Measurements from ENCODE around the gene KIAA1755.

Gene KIAA1755

DNA sequence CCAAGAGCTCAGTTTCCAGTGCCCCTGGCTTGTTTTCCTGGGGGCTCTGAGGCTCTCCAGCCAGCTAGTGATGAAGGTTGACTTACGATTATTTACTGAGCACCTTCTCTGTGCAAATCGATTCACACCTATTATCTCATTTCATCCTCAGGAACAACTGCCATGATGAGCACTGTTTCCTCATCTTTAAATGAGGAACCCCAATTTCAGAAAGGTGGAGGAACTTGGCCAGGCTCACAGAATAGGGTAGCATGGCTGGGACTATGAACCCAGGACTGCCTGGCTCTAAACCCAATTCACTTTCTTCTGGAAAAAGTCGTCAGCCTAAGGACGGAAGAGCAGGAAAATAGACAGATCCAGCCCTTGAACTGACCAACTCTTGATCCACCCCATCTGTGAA, 39.9 kb upstream of the KIAA1755 start:
- no peak for TF ChIP-seq EZH2phosphoT487 (conservative IDR thresholded peaks at IDR 0.05; ENCODE audit: low read length)
- no peak for TF ChIP-seq CTCF (IDR thresholded peaks at IDR 0.05; ENCODE audit: insufficient read depth, low read length, poor library complexity, severe bottlenecking)
- Histone ChIP-seq H2AFZ (ENCODE audit: low read depth, low read length, severe bottlenecking) (no peak overlapping the region), H3K4me2 (ENCODE audit: low read depth, low read length, poor library complexity, severe bottlenecking) (no peak overlapping the region)

GRCh38 chr20:38299963-38300362, 39.4 kb upstream of the KIAA1755 start:
- no peak overlapping the region for H2AFZ ChIP-seq (ENCODE audit: low read depth, low read length, severe bottlenecking)
- TF ChIP-seq EZH2phosphoT487 (conservative IDR thresholded peaks at IDR 0.05; ENCODE audit: low read length) (no peak), CTCF (IDR thresholded peaks at IDR 0.05; ENCODE audit: insufficient read depth, low read length, poor library complexity, severe bottlenecking) (no peak)
- no peak overlapping the region for H3K4me3 ChIP-seq (ENCODE audit: insufficient read depth, low read length, poor library complexity, severe bottlenecking)
- no peaks in the 10 kb centered on the region for H3K79me2 ChIP-seq (ENCODE audit: insufficient read depth, low read length)
- no peak overlapping the region for H3K4me2 ChIP-seq (ENCODE audit: low read depth, low read length, poor library complexity, severe bottlenecking)
- no peaks in the 10 kb centered on the region for H3K9me3 ChIP-seq (ENCODE audit: insufficient read depth, low read length)
- H3K36me3 ChIP-seq (ENCODE audit: low read length), result no peaks in the 10 kb centered on the region
- no peaks in the 10 kb centered on the region for H3K9me2 ChIP-seq (replicated peaks; ENCODE audit: insufficient read depth, low read length)
- H3K27ac ChIP-seq (ENCODE audit: low read depth, low read length), result no peak overlapping the region
- H3K9ac ChIP-seq (ENCODE audit: low read length), result no peak overlapping the region
- no peaks in the 10 kb centered on the region for H3K27me3 ChIP-seq (ENCODE audit: low read length)
- no peaks in the 10 kb centered on the region for H4K20me1 ChIP-seq (ENCODE audit: low read depth, low read length)
- no peaks in the 10 kb centered on the region for H3F3A ChIP-seq (ENCODE audit: insufficient read depth)

More for the DNA sequence above, 39.9 kb upstream of the KIAA1755 start:
- Histone ChIP-seq H3K36me3 (ENCODE audit: low read length) (no peaks in the 10 kb centered on the region), H3K9ac (ENCODE audit: low read length) (no peak overlapping the region), H3K9me3 (ENCODE audit: insufficient read depth, low read length) (no peaks in the 10 kb centered on the region), H3K9me2 (replicated peaks; ENCODE audit: insufficient read depth, low read length) (no peaks in the 10 kb centered on the region), H3K79me2 (ENCODE audit: insufficient read depth, low read length) (no peaks in the 10 kb centered on the region), H3K27me3 (ENCODE audit: low read length) (no peaks in the 10 kb centered on the region), H3K27ac (ENCODE audit: low read depth, low read length) (no peak overlapping the region), H3F3A (ENCODE audit: insufficient read depth) (no peaks in the 10 kb centered on the region), H4K20me1 (ENCODE audit: low read depth, low read length) (no peaks in the 10 kb centered on the region), H3K4me3 (ENCODE audit: insufficient read depth, low read length, poor library complexity, severe bottlenecking) (no peak overlapping the region)

GRCh38 chr20:38298768-38299288, 38.3 kb upstream of the KIAA1755 start:
- no peaks in the 10 kb centered on the region for H3K36me3 ChIP-seq (ENCODE audit: low read length)
- no peaks in the 10 kb centered on the region for H4K20me1 ChIP-seq (ENCODE audit: low read depth, low read length)
- no peaks in the 10 kb centered on the region for H3K79me2 ChIP-seq (ENCODE audit: insufficient read depth, low read length)
- H3K4me3 ChIP-seq (ENCODE audit: insufficient read depth, low read length, poor library complexity, severe bottlenecking), result no peak overlapping the region
- TF ChIP-seq EZH2phosphoT487 (conservative IDR thresholded peaks at IDR 0.05; ENCODE audit: low read length) (no peak), CTCF (IDR thresholded peaks at IDR 0.05; ENCODE audit: insufficient read depth, low read length, poor library complexity, severe bottlenecking) (no peak)
- H3K4me2 ChIP-seq (ENCODE audit: low read depth, low read length, poor library complexity, severe bottlenecking), result no peak overlapping the region
- H3K9me3 ChIP-seq (ENCODE audit: insufficient read depth, low read length), result no peaks in the 10 kb centered on the region
- H3F3A ChIP-seq (ENCODE audit: insufficient read depth), result no peaks in the 10 kb centered on the region
- no peaks in the 10 kb centered on the region for H3K27me3 ChIP-seq (ENCODE audit: low read length)
- H3K9me2 ChIP-seq (replicated peaks; ENCODE audit: insufficient read depth, low read length), result no peaks in the 10 kb centered on the region
- H2AFZ ChIP-seq (ENCODE audit: low read depth, low read length, severe bottlenecking), result no peak overlapping the region
- no peak overlapping the region for H3K9ac ChIP-seq (ENCODE audit: low read length)
- H3K27ac ChIP-seq (ENCODE audit: low read depth, low read length), result no peak overlapping the region

Data from SU-DHL-6 (cell line).